Liver (tissue), 9 donors: Measurements from ENCODE around the gene ZXDC. TPM values are rescaled to one million over a fixed set of nuclear protein-coding genes. Genes with fewer than 3 reads are reported as not detected.

Experiments
- DNase-seq: peaks from one replicate; pipeline ENCODE4 v3.0.0-alpha.2; 2017; ENCODE audit warnings: low spot score
- H3K27ac ChIP-seq, 2 donors: one replicate each; pipeline ENCODE4 v1.7.0; 2013; ENCODE audit warnings: inconsistent platforms in 2 of 2, low read length in 2 of 2, control low read depth in 1 of 2, low read depth in 1 of 2, mild to moderate bottlenecking in 1 of 2
- H3K27me3 ChIP-seq, 4 donors: one replicate each; pipeline versions ENCODE4 v1.6.1 to v1.7.0; 2013; ENCODE audit warnings: low read length in 3 of 4, inconsistent platforms in 1 of 4, mild to moderate bottlenecking in 1 of 4, moderate library complexity in 1 of 4; ENCODE audit not compliant: control insufficient read depth in 4 of 4, insufficient read depth in 4 of 4
- H3K36me3 ChIP-seq, 4 donors: one replicate each; pipeline versions ENCODE4 v1.6.1 to v1.7.0; 2013; ENCODE audit warnings: low read length in 3 of 4, mild to moderate bottlenecking in 3 of 4, low read depth in 1 of 4, moderate library complexity in 1 of 4; ENCODE audit not compliant: control insufficient read depth in 4 of 4, insufficient read depth in 3 of 4
- H3K4me1 ChIP-seq, 4 donors: one replicate each; pipeline versions ENCODE4 v1.6.1 to v1.7.0; 2013; ENCODE audit warnings: low read length in 3 of 4, mild to moderate bottlenecking in 3 of 4, moderate library complexity in 1 of 4; ENCODE audit not compliant: control insufficient read depth in 4 of 4, insufficient read depth in 4 of 4
- H3K4me3 ChIP-seq, 3 donors: one replicate each; pipeline versions ENCODE4 v1.6.1 to v1.7.0; 2013; ENCODE audit warnings: low read length in 3 of 3, control low read depth in 1 of 3, low read depth in 1 of 3, mild to moderate bottlenecking in 1 of 3
- H3K9ac ChIP-seq, 2 donors: one replicate each; pipeline ENCODE4 v1.7.0; 2013; ENCODE audit warnings: low read length in 2 of 2, mild to moderate bottlenecking in 2 of 2, moderate library complexity in 2 of 2, control low read depth in 1 of 2, low read depth in 1 of 2
- H3K9me3 ChIP-seq, 4 donors: one replicate each; pipeline versions ENCODE4 v1.6.1 to v1.7.0; 2013; ENCODE audit warnings: low read length in 3 of 4; ENCODE audit not compliant: control insufficient read depth in 4 of 4
- CTCF ChIP-seq: fragments of 150-350 bp; IDR thresholded peaks from 2 replicates; pipeline ENCODE4 v1.5.1; 2017; ENCODE audit warnings: improper control_type of control experiment, low read depth, low read length; ENCODE audit not compliant: missing input control
- EGR1 ChIP-seq, 2 donors: IDR thresholded peaks; 2 replicates each; pipeline ENCODE4 v1.6.1; 2016 to 2018; ENCODE audit warnings: antibody characterized with exemption in 2 of 2, low read depth in 2 of 2
- FOXA2 ChIP-seq: IDR thresholded peaks from 2 replicates; pipeline ENCODE4 v1.6.1; 2016; ENCODE audit warnings: antibody characterized with exemption
- GABPA ChIP-seq, 2 donors: IDR thresholded peaks in 1 of 2; conservative IDR thresholded peaks in 1 of 2; 2 replicates each; pipeline ENCODE4 v1.6.1; 2016; ENCODE audit warnings: antibody characterized with exemption in 2 of 2, mild to moderate bottlenecking in 1 of 2, moderate library complexity in 1 of 2
- JUND ChIP-seq, 2 donors: IDR thresholded peaks; 2 replicates each; pipeline ENCODE4 v1.6.1; 2016; ENCODE audit warnings: antibody characterized with exemption in 2 of 2
- NR2F2 ChIP-seq: IDR thresholded peaks from 2 replicates; pipeline ENCODE4 v1.6.1; 2016; ENCODE audit warnings: antibody characterized with exemption
- RAD21 ChIP-seq, 2 donors: IDR thresholded peaks; 2 replicates each; pipeline ENCODE4 v1.6.1; 2016; ENCODE audit warnings: antibody characterized with exemption in 2 of 2, mild to moderate bottlenecking in 2 of 2
- REST ChIP-seq: IDR thresholded peaks from 2 replicates; pipeline ENCODE4 v1.6.1; 2016; ENCODE audit warnings: antibody characterized with exemption, mild to moderate bottlenecking
- RXRA ChIP-seq, 2 donors: IDR thresholded peaks; 2 replicates each; pipeline ENCODE4 v1.6.1; 2017 to 2018; ENCODE audit warnings: antibody characterized with exemption in 2 of 2, mild to moderate bottlenecking in 1 of 2
- SP1 ChIP-seq: IDR thresholded peaks from 2 replicates; pipeline ENCODE4 v1.6.1; 2018; ENCODE audit warnings: antibody characterized with exemption, mild to moderate bottlenecking
- YY1 ChIP-seq: IDR thresholded peaks from 2 replicates; pipeline ENCODE4 v1.6.1; 2016; ENCODE audit warnings: antibody characterized with exemption, mild to moderate bottlenecking
- ZBTB33 ChIP-seq: IDR thresholded peaks from 2 replicates; pipeline ENCODE4 v1.6.1; 2016; ENCODE audit warnings: antibody characterized with exemption
- WGBS: extraction: QIAGEN DNeasy Blood & Tissue Kit; methylation state at CpG from one replicate; pipeline ENCODE4 v1.1.7; 2013; 5-methylcytosine and 5-hydroxymethylcytosine counted together
- polyA plus RNA-seq, 2 donors: library from polyadenylated mRNA; stranded (reverse) in 1 of 2; unstranded in 1 of 2; fragments of 200-250 nt in 1 of 2; fragments of >200 nt in 1 of 2; fragmentation: Nextera tagmentation in 1 of 2; extraction: Ambion mirVana in 1 of 2; gene quantifications; one replicate each; pipeline versions ENCODE4 v1.2.1 to v1.2.3, GENCODE V29; 2013 to 2015
- total RNA-seq, 2 donors: library from RNA; depleted of rRNA; stranded (reverse); fragments of >200 nt; gene quantifications; one replicate each; pipeline ENCODE4 v1.2.3, GENCODE V29; 2014
- TF ChIP-seq, protein P1 (sequence below): IDR thresholded peaks from 2 replicates; pipeline ENCODE4 v1.6.1; 2016; ENCODE audit warnings: antibody characterized with exemption
- donor health status: healthy.
- donor health status: healthy.
- donor health status: healthy.
- donor health status: healthy.
- donor health status: healthy.

Gene ZXDC
- total and polyA plus RNA-seq, 4 donors: 7.0 to 42.3 (median 13.9) TPM

DNA sequence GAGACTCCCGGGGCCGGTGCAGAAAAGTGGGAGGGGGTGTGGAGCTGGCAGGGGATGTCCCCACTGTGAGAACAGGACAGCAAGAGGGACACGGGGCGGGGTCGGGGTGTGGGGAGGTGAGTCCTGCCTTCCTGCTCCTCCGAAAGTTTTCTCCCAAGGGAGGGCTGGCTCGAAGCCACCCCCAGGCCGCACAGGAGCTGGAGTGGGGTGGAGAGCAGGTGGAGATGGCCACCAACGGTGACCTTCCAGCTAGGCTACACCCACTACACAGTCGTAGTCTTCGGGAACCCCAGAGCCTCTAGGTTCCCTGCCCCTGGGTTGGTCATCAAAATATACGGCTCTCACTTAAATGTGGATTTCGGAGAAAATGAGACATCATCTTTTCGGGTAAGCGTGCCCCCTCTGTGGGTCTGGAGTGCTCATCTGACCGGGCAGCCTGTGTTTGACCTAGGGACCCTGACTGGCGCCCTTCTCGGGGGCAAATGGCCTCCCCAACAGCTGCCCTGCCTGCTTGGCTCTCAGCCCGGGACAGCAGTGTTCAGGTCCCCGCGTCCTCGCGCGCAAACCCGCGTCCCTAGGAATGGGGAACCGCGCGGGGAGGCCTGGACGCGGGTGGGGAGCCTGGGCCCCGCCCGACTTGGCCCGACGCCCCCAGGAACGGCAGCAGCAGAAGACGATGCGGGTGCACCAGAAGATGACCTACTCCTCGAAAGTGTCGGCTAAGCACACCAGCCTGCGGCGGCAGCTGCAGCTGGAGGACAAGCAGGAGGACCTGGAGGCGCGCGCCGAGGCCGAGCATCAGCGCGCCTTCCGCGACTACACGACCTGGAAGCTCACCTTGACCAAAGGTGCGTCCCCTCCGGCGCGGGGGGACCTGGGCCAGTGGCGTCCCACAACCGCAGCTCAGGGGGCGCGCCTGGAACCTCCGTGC is 59.8 kb downstream of the ZXDC start:
- Histone ChIP-seq H3K4me1 (no peaks in the 10 kb centered on the region), H3K9me3 (no peaks in the 10 kb centered on the region), H3K36me3 (no peaks in the 10 kb centered on the region), H3K4me3 (no peak overlapping the region), H3K27ac (no peak overlapping the region), H3K27me3 (peaks cover 0 to 2% (median under 1%) of the 10 kb centered on the region in 4 donors), H3K9ac (no peak overlapping the region)
- TF ChIP-seq YY1: no peak
- no peak for TF ChIP-seq FOXA2
- 50% methylated on average over 61 of the region's 61 CpGs for WGBS
- peak; percentile 9 for DNase-seq

DNA sequence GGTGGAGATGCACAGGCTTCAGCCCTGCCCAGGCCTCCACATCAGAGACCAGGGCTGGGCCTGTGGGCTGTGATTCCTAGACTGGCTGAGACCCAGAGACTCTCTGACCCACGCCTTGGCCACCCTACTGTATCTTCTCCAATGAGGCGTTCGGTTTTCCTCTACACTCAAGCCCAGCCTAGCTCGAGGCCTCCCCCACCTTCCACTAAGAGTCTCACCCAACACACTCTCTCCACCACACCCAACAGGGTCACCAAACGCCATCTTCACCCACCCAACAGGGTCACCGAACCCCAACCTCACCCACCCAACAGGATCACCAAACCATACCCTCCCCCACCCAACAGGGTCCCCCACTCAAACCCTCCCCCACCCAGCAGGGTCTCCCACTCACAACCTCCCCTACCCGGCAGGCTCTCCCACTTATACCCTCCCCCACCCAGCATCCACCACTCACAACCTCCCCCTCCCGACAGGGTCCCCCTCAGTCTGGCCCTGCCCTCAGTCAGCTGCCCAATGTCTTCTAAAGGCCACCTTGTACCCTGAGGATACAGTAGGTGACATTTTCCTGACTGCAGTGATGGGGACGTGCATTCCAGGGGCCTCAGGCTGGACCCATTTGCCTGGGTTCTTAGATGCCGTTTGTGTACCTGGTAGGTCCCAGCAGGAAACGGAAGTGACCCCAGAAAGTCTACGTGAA is 60.6 kb downstream of the ZXDC start:
- TF ChIP-seq CTCF (no peak), JUND (IDR thresholded peaks at IDR 0.05) (no peak), FOXA2 (no peak), GABPA (IDR thresholded peaks at IDR 0.05 in 1 of 2, conservative IDR thresholded peaks at IDR 0.05 in 1 of 2) (no peak), RAD21 (IDR thresholded peaks at IDR 0.05) (no peak), ZBTB33 (no peak), EGR1 (IDR thresholded peaks at IDR 0.05; ENCODE audit: low read depth in 2 of 2) (no peak), NR2F2 (no peak), REST (no peak), RXRA (IDR thresholded peaks at IDR 0.05) (no peak), SP1 (no peak)
- TF ChIP-seq, protein P1, sequence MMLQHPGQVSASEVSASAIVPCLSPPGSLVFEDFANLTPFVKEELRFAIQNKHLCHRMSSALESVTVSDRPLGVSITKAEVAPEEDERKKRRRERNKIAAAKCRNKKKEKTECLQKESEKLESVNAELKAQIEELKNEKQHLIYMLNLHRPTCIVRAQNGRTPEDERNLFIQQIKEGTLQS: no peak
- H3K27me3 ChIP-seq: peaks cover 0 to 2% (median under 1%) of the 10 kb centered on the region in 4 donors
- DNase-seq: no peak
- H3K36me3 ChIP-seq: no peaks in the 10 kb centered on the region
- no peaks in the 10 kb centered on the region for H3K4me1 ChIP-seq
- H3K9ac ChIP-seq: no peak overlapping the region
- 85% methylated on average over 12 of the region's 12 CpGs for whole genome bisulfite sequencing
- no peak overlapping the region for H3K27ac ChIP-seq
- no peak overlapping the region for H3K4me3 ChIP-seq
- no peaks in the 10 kb centered on the region for H3K9me3 ChIP-seq
